ENCODE measurements around the gene BCL7C.
"Not testable (repeated sequence)": the region's sequence is repeated elsewhere in the genome, so short reads cannot be mapped to it uniquely, and the experiment has no call there.

The BCL7C gene

GRCh38 chr16:30893744-30894539 lies at the start of gene BCL7C:
BCL7C (minus strand) TSS chr16:30894077; CDS start chr16:30893944, 133 bp downstream.
- peaks cover 45% of the 10 kb centered on the region for H3K4me1 ChIP-seq (ENCODE audit: control insufficient read depth, insufficient read depth, low read length)
- no peaks in the 10 kb centered on the region for H3K9me3 ChIP-seq (ENCODE audit: control insufficient read depth, low read length)
- H3K4me3 ChIP-seq (ENCODE audit: low read length): peak within 1 kb of the TSS; percentile 60
- no peaks in the 10 kb centered on the region for H3K36me3 ChIP-seq (ENCODE audit: control insufficient read depth, insufficient read depth, low read length)
- no peaks in the 10 kb centered on the region for H3K27me3 ChIP-seq (ENCODE audit: control insufficient read depth, insufficient read depth, low read length)
- H3K9ac ChIP-seq (ENCODE audit: low read length): peak within 1 kb of the TSS; percentile 76

GRCh38 chr16:30942426-30942806 lies 48.5 kb upstream of the BCL7C start:
- Histone ChIP-seq H3K9ac (ENCODE audit: low read length) (peak overlapping the region; percentile 6), H3K36me3 (ENCODE audit: control insufficient read depth, insufficient read depth, low read length) (no peaks in the 10 kb centered on the region), H3K9me3 (ENCODE audit: control insufficient read depth, low read length) (no peaks in the 10 kb centered on the region), H3K27me3 (ENCODE audit: control insufficient read depth, insufficient read depth, low read length) (no peaks in the 10 kb centered on the region), H3K4me1 (ENCODE audit: control insufficient read depth, insufficient read depth, low read length) (peaks cover 15% of the 10 kb centered on the region), H3K4me3 (ENCODE audit: low read length) (no peak overlapping the region)

GRCh38 chr16:30941600-30942425 lies 47.9 kb upstream of the BCL7C start:
- H3K4me3 ChIP-seq (ENCODE audit: low read length): no peak overlapping the region
- peaks cover 15% of the 10 kb centered on the region for H3K4me1 ChIP-seq (ENCODE audit: control insufficient read depth, insufficient read depth, low read length)
- peak overlapping the region; percentile 6 for H3K9ac ChIP-seq (ENCODE audit: low read length)
- no peaks in the 10 kb centered on the region for H3K27me3 ChIP-seq (ENCODE audit: control insufficient read depth, insufficient read depth, low read length)
- H3K36me3 ChIP-seq (ENCODE audit: control insufficient read depth, insufficient read depth, low read length): no peaks in the 10 kb centered on the region
- no peaks in the 10 kb centered on the region for H3K9me3 ChIP-seq (ENCODE audit: control insufficient read depth, low read length)

GRCh38 chr16:30939571-30939970 lies 45.7 kb upstream of the BCL7C start:
- H3K36me3 ChIP-seq (ENCODE audit: control insufficient read depth, insufficient read depth, low read length); H3K9ac ChIP-seq (ENCODE audit: low read length); H3K9me3 ChIP-seq (ENCODE audit: control insufficient read depth, low read length); H3K4me3 ChIP-seq (ENCODE audit: low read length); H3K27me3 ChIP-seq (ENCODE audit: control insufficient read depth, insufficient read depth, low read length): not testable (repeated sequence)
- H3K4me1 ChIP-seq (ENCODE audit: control insufficient read depth, insufficient read depth, low read length): peaks cover 15% of the 10 kb centered on the region

- no peaks in the 10 kb centered on the region for H3K9me3 ChIP-seq (ENCODE audit: control insufficient read depth, low read length)
- no peak overlapping the region for H3K9ac ChIP-seq (ENCODE audit: low read length)
- H3K4me3 ChIP-seq (ENCODE audit: low read length): no peak overlapping the region
- no peaks in the 10 kb centered on the region for H3K27me3 ChIP-seq (ENCODE audit: control insufficient read depth, insufficient read depth, low read length)
- no peaks in the 10 kb centered on the region for H3K36me3 ChIP-seq (ENCODE audit: control insufficient read depth, insufficient read depth, low read length)
- peaks cover 13% of the 10 kb centered on the region for H3K4me1 ChIP-seq (ENCODE audit: control insufficient read depth, insufficient read depth, low read length)
Measured at GRCh38 chr16:30937692-30938091, 43.8 kb upstream of the BCL7C start.

- Histone ChIP-seq H3K9ac (ENCODE audit: low read length) (no peak overlapping the region), H3K9me3 (ENCODE audit: control insufficient read depth, low read length) (no peaks in the 10 kb centered on the region), H3K4me3 (ENCODE audit: low read length) (no peak overlapping the region), H3K4me1 (ENCODE audit: control insufficient read depth, insufficient read depth, low read length) (no peaks in the 10 kb centered on the region), H3K36me3 (ENCODE audit: control insufficient read depth, insufficient read depth, low read length) (peaks cover 5% of the 10 kb centered on the region), H3K27me3 (ENCODE audit: control insufficient read depth, insufficient read depth, low read length) (no peaks in the 10 kb centered on the region)
Measured at GRCh38 chr16:30934827-30935557, 41.1 kb upstream of the BCL7C start.

GRCh38 chr16:30931068-30931650 lies 37.3 kb upstream of the BCL7C start:
- peaks cover 5% of the 10 kb centered on the region for H3K36me3 ChIP-seq (ENCODE audit: control insufficient read depth, insufficient read depth, low read length)
- H3K9me3 ChIP-seq (ENCODE audit: control insufficient read depth, low read length): no peaks in the 10 kb centered on the region

GRCh38 chr16:30930160-30930571 lies 36.3 kb upstream of the BCL7C start:
- H3K27me3 ChIP-seq (ENCODE audit: control insufficient read depth, insufficient read depth, low read length): no peaks in the 10 kb centered on the region

More at GRCh38 chr16:30931068-30931650, 37.3 kb upstream of the BCL7C start:
- Histone ChIP-seq H3K4me1 (ENCODE audit: control insufficient read depth, insufficient read depth, low read length) (no peaks in the 10 kb centered on the region), H3K27me3 (ENCODE audit: control insufficient read depth, insufficient read depth, low read length) (no peaks in the 10 kb centered on the region), H3K9ac (ENCODE audit: low read length) (no peak overlapping the region), H3K4me3 (ENCODE audit: low read length) (no peak overlapping the region)

GRCh38 chr16:30929167-30929566 lies 35.3 kb upstream of the BCL7C start:
- no peaks in the 10 kb centered on the region for H3K27me3 ChIP-seq (ENCODE audit: control insufficient read depth, insufficient read depth, low read length)
- no peaks in the 10 kb centered on the region for H3K9me3 ChIP-seq (ENCODE audit: control insufficient read depth, low read length)
- peaks cover 5% of the 10 kb centered on the region for H3K36me3 ChIP-seq (ENCODE audit: control insufficient read depth, insufficient read depth, low read length)
- H3K9ac ChIP-seq (ENCODE audit: low read length): no peak overlapping the region
- H3K4me1 ChIP-seq (ENCODE audit: control insufficient read depth, insufficient read depth, low read length): peaks cover 6% of the 10 kb centered on the region
- no peak overlapping the region for H3K4me3 ChIP-seq (ENCODE audit: low read length)

More at GRCh38 chr16:30930160-30930571, 36.3 kb upstream of the BCL7C start:
- Histone ChIP-seq H3K36me3 (ENCODE audit: control insufficient read depth, insufficient read depth, low read length) (peaks cover 5% of the 10 kb centered on the region), H3K9me3 (ENCODE audit: control insufficient read depth, low read length) (no peaks in the 10 kb centered on the region), H3K4me1 (ENCODE audit: control insufficient read depth, insufficient read depth, low read length) (no peaks in the 10 kb centered on the region), H3K9ac (ENCODE audit: low read length) (no peak overlapping the region), H3K4me3 (ENCODE audit: low read length) (no peak overlapping the region)

GRCh38 chr16:30928390-30928789 lies 34.5 kb upstream of the BCL7C start:
- no peaks in the 10 kb centered on the region for H3K9me3 ChIP-seq (ENCODE audit: control insufficient read depth, low read length)
- peaks cover 5% of the 10 kb centered on the region for H3K36me3 ChIP-seq (ENCODE audit: control insufficient read depth, insufficient read depth, low read length)
- no peak overlapping the region for H3K9ac ChIP-seq (ENCODE audit: low read length)
- peaks cover 6% of the 10 kb centered on the region for H3K4me1 ChIP-seq (ENCODE audit: control insufficient read depth, insufficient read depth, low read length)
- no peak overlapping the region for H3K4me3 ChIP-seq (ENCODE audit: low read length)
- no peaks in the 10 kb centered on the region for H3K27me3 ChIP-seq (ENCODE audit: control insufficient read depth, insufficient read depth, low read length)

GRCh38 chr16:30927789-30928378 lies 34.0 kb upstream of the BCL7C start:
- H3K4me3 ChIP-seq (ENCODE audit: low read length): no peak overlapping the region
- H3K9ac ChIP-seq (ENCODE audit: low read length): no peak overlapping the region
- no peaks in the 10 kb centered on the region for H3K9me3 ChIP-seq (ENCODE audit: control insufficient read depth, low read length)
- H3K4me1 ChIP-seq (ENCODE audit: control insufficient read depth, insufficient read depth, low read length): peaks cover 6% of the 10 kb centered on the region
- peaks cover 5% of the 10 kb centered on the region for H3K36me3 ChIP-seq (ENCODE audit: control insufficient read depth, insufficient read depth, low read length)
- no peaks in the 10 kb centered on the region for H3K27me3 ChIP-seq (ENCODE audit: control insufficient read depth, insufficient read depth, low read length)
